ENCODE data around the gene ANKRD16. TPM values are rescaled to one million over a fixed set of nuclear protein-coding genes. Genes with fewer than 3 reads are reported as not detected.

ANKRD16 gene
- total RNA-seq, 4 donors from 2014 or later = 9.0 to 23.3 (median 16.6) TPM

GRCh38 chr10:5896208-5897052, 6.7 kb upstream of the ANKRD16 start:
- TF ChIP-seq CTCF (IDR thresholded peaks at IDR 0.05) = no peak
- no peak for TF ChIP-seq POLR2A (IDR thresholded peaks at IDR 0.05)
- intact Hi-C loops (cut with DNase I; ENCODE audit: low total_unique reads) = no loop called here
- WGBS, 2 donors = 87 to 88% methylated on average over 5 of the region's 5 CpGs
- DNase-seq (ENCODE audit: low spot score in 2 of 2) = peak in 1 of 2 donors; percentile 45
- no peak overlapping the region for H3K4me3 ChIP-seq (ENCODE audit: low read depth, poor library complexity, severe bottlenecking)

- WGBS, 2 donors = 80 to 91% methylated on average over 9 of the region's 9 CpGs
- no peak for DNase-seq (ENCODE audit: low spot score in 2 of 2)
- TF ChIP-seq POLR2A (IDR thresholded peaks at IDR 0.05) (no peak), CTCF (IDR thresholded peaks at IDR 0.05) (no peak)
- intact Hi-C loops (cut with DNase I; ENCODE audit: low total_unique reads) = no loop called here
- H3K4me3 ChIP-seq (ENCODE audit: low read depth, poor library complexity, severe bottlenecking) = no peak overlapping the region
These were observed 6.1 kb upstream of the ANKRD16 start for GRCh38 chr10:5895804-5896203.

DNA sequence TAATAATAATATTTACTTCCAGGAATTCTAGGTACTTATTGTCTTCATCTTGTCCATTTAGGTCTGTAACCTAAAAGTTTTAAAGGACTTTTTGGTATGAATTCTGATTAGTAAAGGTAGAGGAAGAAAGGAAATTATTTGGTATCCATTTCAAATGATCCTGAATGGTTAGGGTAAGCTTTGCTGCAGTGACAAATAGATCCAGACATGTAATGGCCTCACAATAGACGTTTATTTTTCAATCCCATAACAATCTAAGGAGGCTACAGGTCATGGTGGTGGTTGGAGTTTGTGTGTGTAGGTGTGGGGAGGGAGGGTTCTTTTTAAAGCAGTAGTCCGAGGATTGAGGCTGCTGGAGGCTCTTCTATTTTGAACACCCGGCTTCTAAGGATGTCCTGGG, 5.7 kb upstream of the ANKRD16 start:
- 93 to 97% methylated on average over 3 of the region's 3 CpGs for WGBS, 2 donors
- intact Hi-C loops (cut with DNase I; ENCODE audit: low total_unique reads) = no loop called here
- no peak for DNase-seq (ENCODE audit: low spot score in 2 of 2)
- no peak overlapping the region for H3K4me3 ChIP-seq (ENCODE audit: low read depth, poor library complexity, severe bottlenecking)
- TF ChIP-seq CTCF (IDR thresholded peaks at IDR 0.05) (no peak), POLR2A (IDR thresholded peaks at IDR 0.05) (no peak)

DNA sequence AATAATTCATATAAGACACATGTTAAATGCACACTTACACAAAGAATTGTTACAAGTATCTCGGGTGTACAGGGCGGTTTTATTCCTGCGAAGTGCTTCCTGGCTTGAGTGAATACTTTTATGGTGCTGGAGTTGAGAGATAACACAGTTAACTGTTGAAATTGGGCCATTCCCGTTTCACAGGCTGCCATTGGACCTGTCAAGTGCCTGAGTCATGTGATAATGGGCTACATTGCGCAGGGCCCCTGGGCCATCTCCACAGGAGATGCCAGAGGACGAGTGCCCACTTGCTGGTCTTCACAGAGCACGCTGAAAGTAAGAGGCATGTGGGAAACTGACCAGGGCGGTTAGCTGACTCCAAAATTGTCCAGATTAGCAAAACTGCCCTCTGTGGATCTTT, 5.2 kb upstream of the ANKRD16 start:
- no peak for DNase-seq (ENCODE audit: low spot score in 2 of 2)
- H3K4me3 ChIP-seq (ENCODE audit: low read depth, poor library complexity, severe bottlenecking) = no peak overlapping the region
- WGBS, 2 donors = 90 to 92% methylated on average over 8 of the region's 8 CpGs
- intact Hi-C loops (cut with DNase I; ENCODE audit: low total_unique reads) = no loop called here
- TF ChIP-seq CTCF (IDR thresholded peaks at IDR 0.05) (no peak), POLR2A (IDR thresholded peaks at IDR 0.05) (no peak)

DNA sequence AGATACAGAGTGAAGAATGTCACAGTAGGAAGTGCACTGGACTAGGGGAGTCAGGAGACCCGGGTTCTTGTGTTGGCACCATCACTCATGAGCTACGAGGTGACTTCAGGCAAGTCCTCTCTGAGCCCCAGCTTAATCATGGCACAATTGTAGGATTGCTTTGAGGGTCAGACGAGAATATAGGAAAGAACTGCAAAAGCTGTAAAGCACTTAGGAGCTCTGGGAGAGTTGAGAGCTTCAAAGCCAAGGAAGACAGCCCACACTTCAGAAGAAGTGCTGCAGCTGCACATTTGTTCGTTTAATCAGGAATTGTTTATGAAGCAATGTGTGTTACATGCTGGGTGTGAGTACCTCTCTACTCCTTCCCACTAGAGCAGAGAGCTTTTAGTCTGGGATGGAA, 4.7 kb upstream of the ANKRD16 start:
- no peak for TF ChIP-seq POLR2A (IDR thresholded peaks at IDR 0.05)
- no peak for TF ChIP-seq CTCF (IDR thresholded peaks at IDR 0.05)
- intact Hi-C loops (cut with DNase I; ENCODE audit: low total_unique reads) = no loop called here
- H3K4me3 ChIP-seq (ENCODE audit: low read depth, poor library complexity, severe bottlenecking) = no peak overlapping the region
- peak in 1 of 2 donors; percentile 14 for DNase-seq (ENCODE audit: low spot score in 2 of 2)
- 74 to 78% methylated on average over 4 of the region's 4 CpGs for WGBS, 2 donors

- WGBS, 2 donors = 76 to 85% methylated on average over 2 of the region's 2 CpGs
- no peak overlapping the region for H3K4me3 ChIP-seq (ENCODE audit: low read depth, poor library complexity, severe bottlenecking)
- TF ChIP-seq POLR2A (IDR thresholded peaks at IDR 0.05) (no peak), CTCF (IDR thresholded peaks at IDR 0.05) (no peak)
- intact Hi-C loops (cut with DNase I; ENCODE audit: low total_unique reads) = no loop called here
- DNase-seq (ENCODE audit: low spot score in 2 of 2) = no peak
These were observed 3.6 kb upstream of the ANKRD16 start for GRCh38 chr10:5893321-5893720.
